HG02885 (cell line): ENCODE measurements around the gene AMT.
"Not testable (repeated sequence)": the region's sequence is repeated elsewhere in the genome, so short reads cannot be mapped to it uniquely, and the experiment has no call there.

ENCODE experiments used
- ATAC-seq: cut with Tn5 transposase; IDR thresholded peaks from one replicate; pipeline ENCODE4 v1.9.1; 2021; ENCODE audit warnings: mild to moderate bottlenecking; ENCODE audit not compliant: unreplicated experiment, poor library complexity

Gene AMT

DNA sequence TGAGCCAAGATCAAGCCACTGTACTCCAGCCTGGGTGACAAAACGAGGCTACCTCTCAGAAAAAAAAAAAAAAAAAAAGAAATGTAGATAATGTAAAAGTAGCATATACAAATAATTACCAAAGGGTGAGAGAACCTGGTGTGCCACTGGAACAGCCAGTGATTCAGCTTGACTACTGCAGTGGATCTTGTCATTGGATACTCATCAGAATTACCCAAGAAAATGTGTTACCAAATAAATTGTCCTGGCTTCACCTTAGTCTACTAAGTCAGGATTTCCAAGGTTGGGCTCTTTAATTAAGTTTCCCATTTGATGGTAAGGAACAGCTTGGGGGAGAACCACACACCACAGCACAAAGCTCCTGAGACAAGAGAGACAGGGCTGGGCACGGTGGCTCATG is 5.3 kb upstream of the AMT start:
- ATAC-seq: no peak

DNA sequence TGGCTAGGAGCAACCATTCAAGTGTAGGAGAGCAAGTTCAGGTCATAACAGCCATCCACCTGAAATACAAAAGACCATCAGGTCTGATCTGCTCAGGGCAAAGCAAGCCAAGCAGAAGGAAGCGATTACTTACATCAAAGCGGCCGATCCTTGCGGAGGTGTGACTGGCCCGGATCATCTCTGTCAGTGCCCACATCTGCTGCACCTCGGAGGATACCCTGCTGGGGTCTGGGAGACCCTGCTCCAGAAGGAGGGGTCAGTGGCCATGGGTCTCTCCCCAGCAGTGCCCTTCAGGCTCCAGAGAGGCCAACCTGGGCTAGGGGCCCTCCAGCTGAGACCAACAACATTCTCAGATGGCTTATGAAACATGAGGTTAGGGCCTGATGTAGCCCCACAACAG is 2.5 kb upstream of the AMT start:
- ATAC-seq: no peak

DNA sequence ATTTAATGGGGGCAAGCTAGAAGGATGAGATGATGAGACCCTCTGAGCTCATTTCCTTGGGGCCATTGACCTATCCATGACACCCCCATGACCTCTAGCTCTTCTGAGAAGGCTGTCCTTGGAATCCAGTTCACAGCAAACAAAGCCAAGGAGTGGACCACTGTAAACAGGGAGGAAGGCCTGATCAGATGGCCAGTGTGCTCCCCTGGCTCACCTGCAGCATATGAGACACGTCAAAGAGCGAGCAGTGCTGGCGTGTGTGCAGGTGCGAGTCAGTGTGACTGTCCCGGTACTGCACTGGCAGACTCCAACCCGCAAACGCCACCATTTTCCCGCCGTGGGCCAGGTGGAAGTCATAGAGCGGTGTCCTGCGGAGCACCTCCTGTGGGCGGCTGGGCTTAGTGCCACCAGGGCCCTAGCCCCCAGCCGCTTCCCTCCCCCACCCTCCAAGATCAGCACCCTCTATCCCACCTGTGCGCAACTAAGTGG is 339 bp downstream of the AMT start:
- no peak for ATAC-seq

DNA sequence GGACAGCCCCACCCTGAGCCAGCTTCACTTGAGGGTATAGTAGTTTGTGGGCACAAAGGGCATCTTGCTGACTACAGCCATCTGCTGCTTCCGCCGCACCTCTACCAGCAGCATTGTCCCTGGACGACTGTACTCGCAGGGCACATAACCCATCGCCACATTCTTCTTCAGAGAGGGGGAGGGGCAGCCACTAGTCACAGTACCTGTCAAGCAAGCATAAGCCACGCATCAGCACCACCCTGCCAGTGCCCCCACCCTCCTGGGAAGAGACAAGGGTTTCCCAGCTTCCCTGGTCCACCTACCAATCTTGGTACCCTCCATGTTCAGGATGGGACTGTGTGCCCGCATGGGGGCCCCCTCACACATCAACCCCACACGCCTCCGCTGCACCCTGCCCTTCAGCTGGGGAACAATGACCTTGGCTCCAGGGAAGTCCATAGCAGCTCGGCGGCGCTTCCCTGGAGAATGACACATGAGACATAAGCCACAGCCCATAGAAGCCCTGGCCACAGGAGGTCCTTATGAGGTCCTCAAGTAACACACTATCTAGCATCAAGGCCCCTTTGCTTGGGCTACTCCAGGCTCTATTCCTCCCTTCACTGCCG is 4.7 kb downstream of the AMT start:
- no peak for ATAC-seq

DNA sequence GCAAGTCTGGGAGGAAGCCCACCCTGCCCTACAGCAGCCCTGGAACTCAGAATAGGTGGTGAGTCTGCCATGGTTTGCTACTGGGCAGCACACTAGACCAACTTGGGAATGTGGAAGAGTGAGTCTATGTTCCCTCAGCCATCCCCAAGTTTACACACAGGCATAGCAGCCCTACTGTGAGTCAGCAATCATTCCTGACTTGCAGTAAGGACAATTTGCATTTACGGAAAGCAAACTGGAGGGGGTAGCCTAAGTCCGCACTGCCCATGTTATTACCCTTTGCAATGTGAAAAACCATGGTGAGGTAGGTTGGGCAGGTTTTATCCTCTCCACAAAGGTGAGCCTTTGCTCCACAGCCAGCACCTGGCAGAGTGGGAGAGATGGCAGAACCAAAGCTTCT is 5.4 kb downstream of the AMT start:
- ATAC-seq: no peak

DNA sequence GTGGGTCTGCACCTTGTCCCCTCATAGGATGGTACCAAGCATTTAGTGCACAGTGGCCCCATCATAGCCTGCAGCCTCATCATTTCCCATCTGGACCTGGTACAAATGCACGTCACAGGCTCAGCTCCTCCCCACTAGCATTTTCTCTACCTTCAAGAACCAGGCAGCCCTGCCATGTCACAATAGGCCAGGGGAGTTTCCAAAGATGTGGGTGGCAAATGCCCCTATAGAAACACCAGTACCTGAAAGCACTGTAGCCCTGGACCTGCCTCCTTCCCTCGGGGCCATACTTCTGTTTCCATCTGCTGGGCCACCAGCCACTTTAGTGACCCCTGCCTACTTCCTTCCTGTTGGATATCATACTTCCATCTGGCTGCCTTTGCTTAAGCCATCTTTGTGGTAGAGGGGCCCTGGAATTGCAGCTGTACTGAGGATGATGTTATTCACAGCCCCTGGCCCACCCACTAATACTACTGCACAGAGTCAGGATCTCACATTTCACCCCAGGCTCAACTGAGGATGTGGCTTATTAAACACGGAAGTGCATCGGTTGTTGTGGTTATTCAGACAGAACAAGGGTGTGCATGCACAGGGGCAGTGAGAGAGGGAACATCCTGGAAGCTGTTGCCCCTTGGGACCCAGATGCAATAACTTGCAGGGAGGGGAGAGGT is 6.2 kb downstream of the AMT start:
- ATAC-seq: no peak

DNA sequence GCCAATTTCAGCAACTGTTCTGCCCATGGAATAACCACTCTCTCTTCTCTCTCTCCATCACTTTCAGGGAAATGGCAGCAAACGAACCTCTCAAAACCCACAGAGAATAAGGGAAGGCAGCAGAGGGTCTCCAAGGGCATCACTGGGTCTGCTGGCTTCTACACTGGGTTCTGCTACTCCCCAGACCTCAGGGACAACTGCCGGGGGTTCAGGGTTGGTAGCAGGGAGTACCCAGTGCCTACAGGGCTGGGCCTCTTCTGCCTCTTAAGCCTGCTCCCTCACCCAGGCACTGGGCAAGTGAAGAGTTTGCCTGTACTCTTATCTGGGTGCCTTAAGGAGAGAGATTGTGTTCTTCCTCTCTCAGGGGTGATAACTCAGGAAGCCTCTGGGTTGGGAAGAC is 7.5 kb downstream of the AMT start:
- ATAC-seq: no peak

DNA sequence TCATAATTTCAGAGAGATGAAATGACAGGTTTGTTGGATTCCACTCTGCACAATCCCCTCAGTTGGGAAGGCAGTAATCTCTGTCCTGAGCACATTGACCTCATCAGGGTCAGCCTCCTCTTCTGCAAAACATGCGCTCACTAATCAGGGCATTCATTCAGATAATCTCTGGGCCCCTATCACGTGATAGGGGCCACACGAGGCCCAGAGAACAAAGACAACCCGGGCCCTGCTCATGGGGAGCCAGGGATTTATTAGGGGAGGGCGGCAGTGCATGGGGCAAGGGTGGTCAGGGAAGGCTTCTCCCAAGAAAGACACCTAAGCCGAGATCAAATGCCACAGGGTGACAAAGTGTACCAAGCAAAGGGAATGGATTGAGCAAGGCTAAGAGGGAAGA is 8.9 kb downstream of the AMT start:
- no peak for ATAC-seq

DNA sequence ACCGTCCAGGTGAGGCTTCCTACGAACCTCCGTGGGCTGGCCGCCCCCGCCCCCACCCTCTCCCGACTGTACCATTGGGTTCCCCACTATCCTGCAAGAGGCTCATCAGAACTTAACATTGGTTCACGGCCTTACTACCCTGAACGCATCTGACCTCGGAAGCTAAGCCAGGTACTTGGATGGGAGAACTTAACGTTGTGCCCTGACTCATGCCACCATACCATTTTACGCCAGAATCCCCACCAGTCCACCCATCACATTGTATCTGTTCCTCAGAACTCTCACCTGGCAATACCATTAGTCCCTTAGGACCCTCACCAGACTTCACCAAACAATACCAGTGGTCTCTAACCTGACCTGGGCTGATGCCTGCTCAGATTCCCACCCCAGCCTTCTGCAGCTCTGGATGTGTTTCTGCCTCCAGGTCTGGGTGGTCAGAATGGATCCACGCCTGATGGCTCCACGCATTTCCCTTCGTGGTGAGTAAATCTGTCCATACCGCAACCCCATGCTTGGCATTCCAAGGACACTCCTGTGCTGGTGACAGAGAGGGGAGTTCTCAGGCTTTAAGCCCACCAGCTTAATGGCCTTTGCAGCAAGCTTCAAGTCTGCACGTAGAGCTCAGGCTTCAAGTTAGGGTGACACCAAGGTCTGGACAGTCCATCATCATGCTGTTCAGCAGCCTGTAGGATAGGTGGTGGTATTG is 9.5 kb downstream of the AMT start:
- ATAC-seq: no peak

DNA sequence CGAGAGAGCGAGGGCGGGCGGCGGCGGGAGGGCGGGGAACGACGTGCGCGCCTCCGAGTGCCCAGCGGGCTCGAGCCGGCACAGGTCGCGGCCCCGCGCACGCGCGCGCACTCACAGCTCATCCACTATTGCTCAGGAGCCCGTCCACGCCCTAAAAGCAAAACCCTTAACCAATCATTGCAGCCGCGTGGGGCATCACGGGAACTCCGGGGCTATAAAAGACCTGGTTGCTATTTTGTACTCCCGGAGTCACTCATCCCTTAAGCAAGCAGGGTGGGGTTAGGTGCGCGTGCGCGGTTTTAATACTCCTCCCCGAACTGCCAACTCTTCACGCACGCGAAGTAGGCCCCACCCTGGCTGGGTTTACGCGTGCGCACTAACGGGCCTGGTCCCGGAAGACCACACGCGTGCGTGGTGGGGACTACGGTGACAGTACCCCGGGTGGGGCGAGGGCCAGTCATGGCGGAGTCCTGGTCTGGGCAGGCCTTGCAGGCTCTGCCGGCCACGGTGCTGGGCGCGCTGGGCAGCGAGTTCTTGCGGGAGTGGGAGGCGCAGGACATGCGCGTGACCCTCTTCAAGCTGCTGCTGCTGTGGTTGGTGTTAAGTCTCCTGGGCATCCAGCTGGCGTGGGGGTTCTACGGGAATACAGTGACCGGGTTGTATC is 10.2 kb downstream of the AMT start, which contains the start of the genes RHOA and TCTA:
RHOA (minus strand) TSS at position 9 of the 664 bp plus-strand sequence. CDS start 36,387 bp downstream, outside the sequence.
TCTA (plus strand) TSS at position 456 of the 664 bp plus-strand sequence; CDS start at position 460, 4 bp downstream.
- peak; percentile 80 for ATAC-seq

DNA sequence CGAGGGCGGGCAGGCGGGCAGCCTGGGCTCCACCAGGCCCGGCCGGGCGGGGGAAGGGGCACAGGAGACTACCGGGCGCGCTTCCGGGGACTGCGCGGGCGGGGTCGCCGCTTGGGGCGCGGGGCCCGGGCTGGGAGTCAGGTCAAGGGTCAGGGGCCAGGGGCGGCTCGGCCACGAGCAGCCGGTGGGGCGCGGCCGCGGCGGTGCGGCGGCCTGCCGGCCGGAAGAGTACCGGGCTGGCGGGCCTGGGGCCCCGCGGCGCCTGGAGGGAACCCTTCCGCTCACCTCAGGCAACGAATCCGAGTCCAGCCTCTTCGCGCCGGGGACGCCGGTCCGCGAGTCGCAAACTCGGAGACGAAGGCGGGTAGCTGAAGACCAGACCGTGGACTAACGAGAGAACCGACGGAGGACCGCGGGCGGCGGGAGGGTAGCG is 10.7 kb downstream of the AMT start:
- peak; percentile 39 for ATAC-seq

DNA sequence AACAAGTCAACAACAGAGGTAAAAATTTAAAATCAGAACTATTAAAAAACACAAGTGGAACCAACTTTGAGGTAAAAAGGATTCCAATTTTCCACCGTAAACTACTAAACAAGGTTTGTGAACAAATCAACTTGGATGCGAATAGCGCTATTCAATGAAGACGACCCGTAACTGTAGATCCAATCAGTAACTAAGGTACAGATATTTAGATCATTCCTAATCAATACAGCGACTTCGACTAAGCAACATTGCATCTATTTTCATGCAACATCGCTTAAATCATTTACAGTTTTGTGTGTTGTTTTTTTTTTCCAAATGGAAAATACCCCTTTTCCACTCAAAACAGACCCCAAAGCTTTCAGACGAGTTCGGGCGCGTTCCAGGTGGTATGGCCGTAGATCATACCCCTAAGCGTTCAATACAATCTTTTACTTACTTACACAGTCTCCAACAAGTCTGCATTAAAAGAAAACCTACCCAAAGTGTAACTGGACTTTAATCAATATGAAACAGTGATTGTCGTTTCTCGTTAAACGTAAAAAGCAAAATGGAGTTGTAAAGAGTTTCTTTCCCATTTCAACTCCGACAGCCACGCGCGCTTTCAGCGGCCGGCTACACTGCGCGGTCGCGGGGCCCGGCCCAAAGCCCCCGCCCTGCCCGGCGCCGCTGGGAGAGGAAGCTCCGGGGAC is 11.3 kb downstream of the AMT start:
- ATAC-seq: no peak

DNA sequence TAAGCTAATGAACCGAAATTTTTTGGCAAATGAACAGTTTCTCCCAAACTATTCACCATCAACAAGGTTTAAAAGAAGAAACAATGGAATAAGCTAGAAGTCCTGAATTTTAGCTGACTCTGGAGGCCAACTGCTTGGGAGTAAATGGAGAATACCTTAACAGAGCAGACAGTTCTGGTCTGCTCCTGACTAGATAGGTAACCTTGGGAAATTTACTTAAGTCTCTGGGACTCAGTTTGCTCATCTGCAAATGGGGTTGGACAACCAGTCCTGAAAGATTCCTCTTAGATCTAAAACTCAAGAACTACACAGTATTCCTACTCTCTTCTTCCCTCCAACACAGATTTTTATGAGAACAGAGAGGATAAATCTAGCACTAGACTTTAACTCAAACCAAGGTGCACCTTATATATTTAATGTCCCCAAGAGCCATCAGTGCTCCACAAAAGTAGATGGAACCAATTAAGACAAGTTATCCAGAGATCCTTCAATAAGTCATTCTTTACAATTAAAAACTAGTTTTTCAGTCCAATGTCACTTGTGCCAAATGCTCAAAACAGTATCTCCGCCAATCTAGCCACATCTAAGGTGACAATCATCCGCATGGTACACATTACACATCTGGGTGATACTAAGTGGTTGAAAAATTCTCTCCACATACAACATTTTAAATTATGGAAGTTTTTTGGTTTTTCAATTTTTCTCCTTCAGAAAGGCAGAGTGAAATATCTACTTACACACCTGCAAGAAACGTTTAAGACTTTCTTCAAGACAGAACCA is 12.0 kb downstream of the AMT start:
- no peak for ATAC-seq

DNA sequence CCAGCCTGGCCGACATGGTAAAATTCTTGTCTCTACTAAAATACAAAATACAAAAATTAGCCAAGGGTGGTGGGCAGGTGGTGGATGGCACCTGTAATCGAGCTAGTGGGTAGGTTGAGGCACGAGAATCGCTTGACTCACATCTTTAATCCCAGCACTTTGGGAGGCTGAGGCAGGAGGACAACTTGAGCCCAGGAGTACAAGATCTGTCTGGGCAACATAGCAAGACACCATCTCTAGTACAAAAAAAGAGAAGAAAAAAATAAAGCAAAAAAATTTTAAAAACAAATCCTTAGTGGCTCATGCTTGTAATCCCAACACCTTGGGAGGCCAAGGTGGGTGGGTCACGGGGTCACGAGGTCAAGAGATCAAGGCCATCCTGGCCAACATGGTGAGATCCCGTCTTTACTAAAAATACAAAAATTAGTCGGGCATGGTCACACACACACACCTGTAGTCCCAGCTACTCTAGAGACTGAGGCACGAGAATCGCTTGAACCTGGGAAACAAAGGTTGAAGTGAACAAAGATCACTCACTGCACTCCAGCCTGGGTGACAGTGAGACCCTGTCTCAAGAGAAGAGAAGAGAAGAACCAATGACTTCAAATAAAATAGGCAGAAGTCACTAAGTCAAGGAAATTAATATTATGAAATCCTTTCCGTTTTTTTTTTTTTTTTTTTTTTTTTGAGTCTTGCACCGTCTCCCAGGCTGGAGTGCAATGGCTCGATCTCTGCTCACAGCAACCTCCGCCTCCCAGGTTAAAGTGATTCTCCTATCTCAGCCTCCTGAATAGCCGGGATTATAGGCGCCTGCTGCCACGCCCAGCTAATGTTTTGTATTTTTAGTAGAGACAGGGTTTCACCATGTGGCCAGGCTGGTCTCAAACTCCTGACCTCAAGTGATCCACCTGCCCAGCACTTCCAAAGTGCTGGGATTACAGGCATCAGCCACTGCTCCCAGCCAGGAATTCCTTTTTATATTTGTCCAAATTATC is 15.4 kb downstream of the AMT start:
- no peak for ATAC-seq

DNA sequence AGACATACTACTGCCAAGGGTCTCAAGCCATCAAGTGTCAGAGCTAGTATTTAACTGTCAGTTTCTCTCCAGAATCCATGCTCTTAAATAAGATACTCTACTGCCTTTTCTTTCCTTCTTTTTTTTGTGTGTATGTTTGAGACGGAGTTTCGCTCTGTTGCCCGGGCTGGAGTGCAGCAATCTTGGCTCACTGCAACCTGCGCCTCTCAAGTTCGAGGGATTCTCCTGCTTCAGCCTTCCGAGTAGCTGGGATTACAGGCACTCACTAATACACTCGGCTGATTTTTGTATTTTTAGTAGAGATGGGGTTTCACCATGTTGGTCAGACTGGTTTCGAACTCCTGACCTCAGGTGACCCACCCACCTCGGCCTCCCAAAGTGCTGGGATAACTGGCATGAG is 16.7 kb downstream of the AMT start:
- ATAC-seq: not testable (repeated sequence)

DNA sequence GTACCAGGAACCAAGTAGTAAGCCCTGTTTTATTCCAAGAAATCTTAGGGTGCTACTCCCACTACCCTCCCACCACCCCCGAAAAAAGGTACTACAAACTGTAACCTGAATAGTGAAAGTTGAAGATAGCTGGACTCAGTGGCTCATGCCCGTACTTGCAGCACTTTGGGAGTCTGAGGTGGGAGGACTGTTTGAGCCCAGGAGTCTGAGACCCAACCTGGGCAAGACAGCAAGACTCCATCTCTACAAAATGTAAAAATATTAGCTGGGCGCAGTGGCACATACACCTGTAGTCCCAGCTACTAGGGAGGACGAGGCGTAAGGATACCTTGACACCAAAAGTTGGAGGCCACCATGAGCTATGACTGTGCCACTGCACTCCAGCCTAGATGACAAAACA is 18.4 kb downstream of the AMT start:
- no peak for ATAC-seq

DNA sequence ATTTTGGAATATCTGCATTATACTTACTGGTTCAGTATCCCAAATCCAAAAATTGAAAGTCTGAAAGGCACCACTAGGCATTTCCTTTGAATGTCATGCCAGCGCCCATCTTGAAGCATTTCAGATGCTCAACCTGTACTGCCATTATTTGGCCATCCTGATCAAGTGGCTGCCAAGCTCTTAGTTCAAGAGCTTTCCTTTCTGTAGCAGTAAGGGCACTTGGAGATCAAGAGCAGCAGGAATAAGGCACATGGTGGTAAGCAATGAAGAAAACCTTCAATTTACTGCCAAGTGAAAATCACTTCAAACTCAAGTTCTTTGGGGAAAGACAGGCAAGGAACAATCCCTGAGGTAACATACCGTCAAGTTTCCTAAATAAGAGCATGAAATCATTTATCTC is 20.5 kb downstream of the AMT start:
- no peak for ATAC-seq

DNA sequence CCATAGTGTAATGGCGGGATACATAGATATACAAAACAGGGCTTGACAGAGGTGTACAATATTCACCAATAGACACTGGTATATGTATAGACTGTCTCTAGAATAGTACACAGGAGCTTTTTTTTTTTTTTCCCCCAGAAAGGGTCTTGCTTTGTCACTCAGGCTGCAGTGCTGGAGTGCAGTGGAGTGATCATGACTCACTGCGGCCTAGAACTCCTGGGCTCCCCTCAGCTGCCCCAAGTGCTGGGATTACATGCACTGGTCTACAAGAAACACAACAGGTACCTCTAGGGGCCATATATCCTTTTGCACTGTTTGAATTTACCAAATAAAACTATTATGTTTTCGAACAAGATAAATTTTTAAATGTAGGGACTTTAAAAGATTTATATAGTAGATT is 22.8 kb downstream of the AMT start:
- no peak for ATAC-seq
